ENCODE results near the gene PTPRM. TPM values are rescaled to one million over a fixed set of nuclear protein-coding genes. Genes with fewer than 3 reads are reported as not detected.

PTPRM gene
- total and polyA plus RNA-seq, 4 donors: 9.2 to 23.0 (median 12.7) TPM

DNA sequence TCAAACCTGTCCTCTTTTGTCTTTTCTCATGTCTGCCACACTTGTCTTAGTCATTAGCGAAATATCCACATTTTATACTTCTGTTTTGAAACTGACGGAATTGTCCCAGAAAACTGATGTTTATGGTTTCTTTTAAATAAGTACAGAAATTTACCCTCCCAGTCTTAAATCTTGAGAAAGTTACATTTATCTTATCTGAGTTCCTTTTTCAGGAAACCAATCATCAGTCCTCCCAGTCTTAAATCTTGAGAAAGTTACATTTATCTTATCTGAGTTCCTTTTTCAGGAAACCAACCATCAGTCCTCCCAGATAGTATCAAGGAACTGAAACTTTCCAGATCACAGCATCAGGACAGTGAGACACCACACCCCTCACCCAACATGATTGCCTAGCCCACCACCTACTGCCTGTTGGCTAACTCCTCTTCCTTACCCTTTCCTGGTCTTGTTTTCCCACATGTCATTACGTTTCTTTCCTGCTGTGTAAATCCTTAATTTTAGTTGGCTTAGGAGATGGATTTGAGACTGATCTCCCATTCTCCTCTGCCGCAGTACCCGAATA is 247.7 kb downstream of the PTPRM start:
- TF ChIP-seq, protein P1, sequence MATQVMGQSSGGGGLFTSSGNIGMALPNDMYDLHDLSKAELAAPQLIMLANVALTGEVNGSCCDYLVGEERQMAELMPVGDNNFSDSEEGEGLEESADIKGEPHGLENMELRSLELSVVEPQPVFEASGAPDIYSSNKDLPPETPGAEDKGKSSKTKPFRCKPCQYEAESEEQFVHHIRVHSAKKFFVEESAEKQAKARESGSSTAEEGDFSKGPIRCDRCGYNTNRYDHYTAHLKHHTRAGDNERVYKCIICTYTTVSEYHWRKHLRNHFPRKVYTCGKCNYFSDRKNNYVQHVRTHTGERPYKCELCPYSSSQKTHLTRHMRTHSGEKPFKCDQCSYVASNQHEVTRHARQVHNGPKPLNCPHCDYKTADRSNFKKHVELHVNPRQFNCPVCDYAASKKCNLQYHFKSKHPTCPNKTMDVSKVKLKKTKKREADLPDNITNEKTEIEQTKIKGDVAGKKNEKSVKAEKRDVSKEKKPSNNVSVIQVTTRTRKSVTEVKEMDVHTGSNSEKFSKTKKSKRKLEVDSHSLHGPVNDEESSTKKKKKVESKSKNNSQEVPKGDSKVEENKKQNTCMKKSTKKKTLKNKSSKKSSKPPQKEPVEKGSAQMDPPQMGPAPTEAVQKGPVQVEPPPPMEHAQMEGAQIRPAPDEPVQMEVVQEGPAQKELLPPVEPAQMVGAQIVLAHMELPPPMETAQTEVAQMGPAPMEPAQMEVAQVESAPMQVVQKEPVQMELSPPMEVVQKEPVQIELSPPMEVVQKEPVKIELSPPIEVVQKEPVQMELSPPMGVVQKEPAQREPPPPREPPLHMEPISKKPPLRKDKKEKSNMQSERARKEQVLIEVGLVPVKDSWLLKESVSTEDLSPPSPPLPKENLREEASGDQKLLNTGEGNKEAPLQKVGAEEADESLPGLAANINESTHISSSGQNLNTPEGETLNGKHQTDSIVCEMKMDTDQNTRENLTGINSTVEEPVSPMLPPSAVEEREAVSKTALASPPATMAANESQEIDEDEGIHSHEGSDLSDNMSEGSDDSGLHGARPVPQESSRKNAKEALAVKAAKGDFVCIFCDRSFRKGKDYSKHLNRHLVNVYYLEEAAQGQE (IDR thresholded peaks at IDR 0.05): no peak
- no peak for TF ChIP-seq NR2F2 (IDR thresholded peaks at IDR 0.05)
- TF ChIP-seq MAX (IDR thresholded peaks at IDR 0.05): no peak
- TF ChIP-seq JUND (IDR thresholded peaks at IDR 0.05): no peak
- no peak for TF ChIP-seq GABPA (IDR thresholded peaks at IDR 0.05 in 1 of 2, conservative IDR thresholded peaks at IDR 0.05 in 1 of 2)
- no peak for TF ChIP-seq SP1 (IDR thresholded peaks at IDR 0.05)
- TF ChIP-seq HNF4A (conservative IDR thresholded peaks at IDR 0.05): no peak
- no peak for TF ChIP-seq RXRA (IDR thresholded peaks at IDR 0.05)
- TF ChIP-seq YY1 (IDR thresholded peaks at IDR 0.05): no peak
- TF ChIP-seq ZBTB33 (IDR thresholded peaks at IDR 0.05): no peak
- TF ChIP-seq FOXA2 (IDR thresholded peaks at IDR 0.05): no peak
- no peak for TF ChIP-seq FOXA1 (IDR thresholded peaks at IDR 0.05)
- no peak for TF ChIP-seq HNF4G (IDR thresholded peaks at IDR 0.05)
- TF ChIP-seq CTCF (IDR thresholded peaks at IDR 0.05; ENCODE audit: low read depth, low read length, missing input control): no peak
- no peak for TF ChIP-seq EGR1 (IDR thresholded peaks at IDR 0.05; ENCODE audit: low read depth in 2 of 2)
- TF ChIP-seq TAF1 (conservative IDR thresholded peaks at IDR 0.05): no peak
- no peak for TF ChIP-seq RAD21 (IDR thresholded peaks at IDR 0.05)
- no peak for TF ChIP-seq ATF3 (IDR thresholded peaks at IDR 0.05)
- peaks cover 0 to 13% (median 5%) of the 10 kb centered on the region in 4 donors for H3K9me3 ChIP-seq (ENCODE audit: control insufficient read depth in 4 of 4, low read length in 3 of 4)
- DNase-seq (ENCODE audit: low spot score): no peak
- 95% methylated on average over 5 of the region's 5 CpGs for WGBS
- H3K27ac ChIP-seq (ENCODE audit: low read depth in 1 of 2, low read length in 2 of 2): no peak overlapping the region
- no peaks in the 10 kb centered on the region for H3K4me1 ChIP-seq (ENCODE audit: control insufficient read depth in 4 of 4, insufficient read depth in 4 of 4, low read length in 3 of 4)
- no peaks in the 10 kb centered on the region for H3K27me3 ChIP-seq (ENCODE audit: control insufficient read depth in 4 of 4, insufficient read depth in 4 of 4, low read length in 3 of 4)
- peaks cover 0 to 4% (median 0%) of the 10 kb centered on the region in 4 donors for H3K36me3 ChIP-seq (ENCODE audit: control insufficient read depth in 4 of 4, insufficient read depth in 3 of 4, low read depth in 1 of 4, low read length in 3 of 4)
- H3K4me3 ChIP-seq (ENCODE audit: low read depth in 1 of 3, low read length in 3 of 3): no peak overlapping the region
- H3K9ac ChIP-seq (ENCODE audit: low read depth in 1 of 2, low read length in 2 of 2): no peak overlapping the region
